NOMO-1 (cell line): ENCODE measurements around the gene TMEM132D.
"Not testable (repeated sequence)": the region's sequence is repeated elsewhere in the genome, so short reads cannot be mapped to it uniquely, and the experiment has no call there.

Source experiments
- DNase-seq, 2 experiments: peaks; one replicate each; lab custom pipeline; 2025; ENCODE audit not compliant: unreplicated experiment in 2 of 2; lab: John Stamatoyannopoulos, UW

TMEM132D gene

GRCh38 chr12:129549656-129550055 lies 354.2 kb downstream of the TMEM132D start:
- DNase-seq = no peak

GRCh38 chr12:129549020-129549419 lies 354.8 kb downstream of the TMEM132D start:
- not testable (repeated sequence) for DNase-seq

GRCh38 chr12:129544716-129545115 lies 359.1 kb downstream of the TMEM132D start:
- DNase-seq = no peak

- no peak for DNase-seq
These were observed 362.9 kb downstream of the TMEM132D start for GRCh38 chr12:129540954-129541353.

- DNase-seq = no peak
These were observed 363.6 kb downstream of the TMEM132D start for GRCh38 chr12:129540249-129540648.

GRCh38 chr12:129538724-129539335 lies 365.0 kb downstream of the TMEM132D start:
- DNase-seq = peak; percentile 4 to 25

- no peak for DNase-seq
These were observed 365.7 kb downstream of the TMEM132D start for GRCh38 chr12:129538137-129538536.

- DNase-seq = peak; percentile 32 to 60
These were observed 368.7 kb downstream of the TMEM132D start for GRCh38 chr12:129534966-129535750.

- DNase-seq = no peak
These were observed 370.9 kb downstream of the TMEM132D start for GRCh38 chr12:129532707-129533499.

GRCh38 chr12:129532082-129532481 lies 371.7 kb downstream of the TMEM132D start:
- no peak for DNase-seq

- no peak for DNase-seq
These were observed 372.8 kb downstream of the TMEM132D start for GRCh38 chr12:129530984-129531383.

- peak; percentile 40 to 67 for DNase-seq
These were observed 373.3 kb downstream of the TMEM132D start for GRCh38 chr12:129530517-129530916.

- no peak for DNase-seq
These were observed 376.3 kb downstream of the TMEM132D start for GRCh38 chr12:129527506-129527905.

- DNase-seq = no peak
These were observed 380.2 kb downstream of the TMEM132D start for GRCh38 chr12:129523621-129524020.

GRCh38 chr12:129520739-129521138 lies 383.1 kb downstream of the TMEM132D start:
- no peak for DNase-seq

- DNase-seq = no peak
These were observed 400.0 kb downstream of the TMEM132D start for GRCh38 chr12:129503802-129504201.

- no peak for DNase-seq
These were observed 407.6 kb downstream of the TMEM132D start for GRCh38 chr12:129496226-129496625.

- DNase-seq = no peak
These were observed 409.1 kb downstream of the TMEM132D start for GRCh38 chr12:129494766-129495165.

- no peak for DNase-seq
These were observed 409.6 kb downstream of the TMEM132D start for GRCh38 chr12:129494260-129494659.

- DNase-seq = no peak
These were observed 414.6 kb downstream of the TMEM132D start for GRCh38 chr12:129489100-129489676.

GRCh38 chr12:129486931-129487330 lies 416.9 kb downstream of the TMEM132D start:
- no peak for DNase-seq
